CD4-positive, alpha-beta T cell treated with Interleukin-4 for 4 hours (primary cell): Measurements from ENCODE around the gene BRF1.
A peak's percentile ranks its signal among the peaks of the same experiment; 100 is the strongest.

Experiments
- DNase-seq: peaks from one replicate; pipeline ENCODE4 v3.0.0-alpha.2; 2020

Gene BRF1

DNA sequence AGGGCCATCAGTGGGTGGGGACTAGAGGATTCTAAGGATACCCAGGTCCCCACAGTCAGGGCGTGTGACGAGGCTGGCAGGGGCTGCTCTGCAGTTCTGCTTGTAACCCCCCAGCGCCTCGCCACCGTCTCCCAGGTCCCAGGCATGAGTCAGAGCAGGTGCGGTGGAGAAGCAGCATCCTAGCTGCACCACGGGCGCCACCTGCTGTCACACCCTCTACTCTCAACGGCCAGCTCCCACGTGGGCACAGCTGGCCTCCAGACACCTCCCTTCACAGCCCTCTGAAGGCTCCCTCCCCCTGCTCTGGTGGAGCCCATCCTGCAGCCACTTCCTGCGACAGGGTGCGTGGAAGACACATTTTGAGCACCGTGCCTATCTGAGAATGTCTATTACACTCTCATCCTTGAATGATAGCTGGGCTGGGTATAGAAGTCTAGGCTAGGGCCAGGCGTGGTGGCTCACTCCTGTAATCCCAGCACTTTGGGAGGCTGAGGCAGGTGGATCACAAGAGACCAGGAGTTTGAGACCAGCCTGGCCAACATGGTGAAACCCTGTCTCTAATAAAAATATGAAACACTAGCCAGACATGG, 112.8 kb downstream of the BRF1 start:
- no peak for DNase-seq

DNA sequence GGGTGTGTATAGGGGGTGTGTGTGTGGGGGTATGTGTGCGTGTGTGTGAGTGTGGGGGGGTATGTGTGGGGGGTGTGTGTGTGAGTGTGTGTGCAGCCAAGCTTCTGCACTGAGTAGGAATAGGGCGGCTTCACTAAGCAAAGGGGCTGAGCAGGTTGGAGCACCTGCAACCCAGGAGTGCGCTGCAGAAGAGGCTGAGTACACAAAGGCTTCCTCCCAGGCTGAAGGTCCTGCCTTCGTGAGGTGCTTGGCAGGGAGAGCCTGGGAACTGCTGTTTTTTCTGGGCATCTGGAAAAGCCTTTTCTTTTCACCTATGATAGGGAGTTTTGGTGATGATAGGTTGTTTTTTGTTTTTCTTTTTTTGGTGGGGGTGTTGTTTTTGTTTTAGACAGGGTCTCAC, 113.7 kb downstream of the BRF1 start:
- no peak for DNase-seq

- no peak for DNase-seq
These were observed 114.8 kb downstream of the BRF1 start for GRCh38 chr14:105185973-105186372.

- DNase-seq, result no peak
These were observed 115.8 kb downstream of the BRF1 start for GRCh38 chr14:105185001-105185400.

- no peak for DNase-seq
These were observed 116.3 kb downstream of the BRF1 start for GRCh38 chr14:105184461-105184860.

GRCh38 chr14:105182296-105183020, 118.3 kb downstream of the BRF1 start:
- DNase-seq, result no peak

DNA sequence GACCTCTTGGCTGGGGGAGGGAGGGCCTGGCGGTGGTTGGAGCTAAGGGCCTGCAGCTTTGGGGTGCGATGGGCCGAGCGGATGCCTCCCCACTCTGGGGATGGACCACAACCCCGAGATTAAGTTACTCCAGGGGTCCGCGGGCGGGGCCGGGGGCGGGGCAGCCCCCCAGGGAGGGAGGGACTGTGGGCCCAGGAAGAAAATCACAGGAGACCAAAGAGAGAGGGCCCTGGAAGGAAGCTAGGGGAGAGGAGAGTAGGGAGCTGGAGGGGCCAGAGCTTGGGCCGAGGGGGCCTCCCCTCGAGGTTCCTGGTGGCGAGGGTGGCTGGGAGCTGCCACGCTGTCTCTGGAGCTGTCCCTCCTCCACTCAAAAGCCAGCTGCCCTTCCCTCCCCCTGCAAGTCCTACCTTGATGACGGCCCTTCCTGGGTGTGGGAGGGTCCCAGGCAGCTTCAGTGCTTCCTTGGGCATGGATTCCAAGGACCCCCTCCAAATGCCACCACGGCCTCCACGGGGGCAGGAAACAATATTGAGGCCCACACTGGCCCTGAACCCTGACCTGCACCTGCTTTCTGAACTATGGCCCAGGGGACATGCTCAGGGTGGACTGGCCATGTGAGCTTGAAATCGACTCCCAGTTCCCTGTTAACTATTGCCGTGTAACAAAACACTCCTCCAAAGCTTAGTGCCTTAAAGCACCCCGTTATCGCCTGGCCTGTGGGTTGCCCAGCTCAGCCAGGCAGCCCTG, 119.1 kb downstream of the BRF1 start:
- DNase-seq, result no peak

- peak; percentile 86 for DNase-seq
These were observed 119.9 kb downstream of the BRF1 start, which contains the start of gene NUDT14 for GRCh38 chr14:105180592-105181548. TSS of gene NUDT14 (minus strand) at chr14:105181312. CDS start at chr14:105181209, 103 bp downstream.

GRCh38 chr14:105179191-105179590, 121.6 kb downstream of the BRF1 start:
- no peak for DNase-seq

DNA sequence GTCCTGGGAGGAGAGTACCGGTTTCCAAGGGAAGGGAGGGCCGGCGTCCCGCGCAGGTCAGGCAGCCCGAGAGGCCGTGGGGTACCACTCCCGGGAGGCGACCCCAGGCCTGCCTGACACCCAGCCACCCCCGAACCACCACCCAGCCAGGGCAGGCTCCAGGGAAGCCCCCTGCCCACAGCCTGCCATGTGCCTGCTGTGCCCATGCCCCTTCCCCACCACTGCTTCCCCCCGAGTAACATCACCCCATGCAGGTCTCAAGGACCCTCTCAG, 122.0 kb downstream of the BRF1 start:
- no peak for DNase-seq

DNA sequence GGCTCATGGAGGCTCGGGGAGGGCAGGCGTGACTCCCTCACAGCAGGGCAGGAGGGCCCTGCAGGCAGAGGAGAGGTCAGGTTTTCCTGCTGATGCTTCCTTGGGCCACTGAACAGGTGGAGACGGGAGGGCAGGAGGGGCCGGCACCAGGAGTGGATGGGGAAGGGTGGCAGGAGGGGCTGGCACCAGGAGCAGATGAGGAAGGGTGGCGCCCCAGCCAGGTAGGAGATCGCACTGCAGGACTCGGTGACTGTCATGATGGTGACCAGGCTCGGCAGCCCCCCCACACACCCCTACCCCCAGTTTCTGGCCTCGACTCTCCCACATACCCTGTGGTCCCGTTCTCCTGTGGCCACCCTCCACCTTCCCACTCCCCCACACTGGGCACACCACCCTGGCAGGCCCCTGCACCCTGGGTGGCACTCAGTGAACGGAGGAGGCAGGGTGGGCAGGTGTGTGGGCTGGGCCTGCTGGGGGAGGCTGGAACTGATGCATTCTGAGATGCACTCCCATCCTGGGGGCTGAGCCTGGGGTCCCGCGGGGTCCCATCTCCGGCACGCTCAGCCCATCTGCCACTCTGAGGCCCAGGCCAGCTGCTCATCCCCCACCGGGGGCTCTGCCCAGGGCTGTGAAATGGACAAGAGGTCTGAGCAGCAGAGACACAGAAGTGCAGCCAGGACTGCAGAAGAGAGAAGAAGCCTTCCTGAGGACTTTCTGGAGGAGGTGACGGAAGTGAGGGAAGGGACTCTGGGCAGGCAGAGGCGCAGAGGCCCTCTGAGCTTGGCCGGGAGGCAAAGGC, 122.5 kb downstream of the BRF1 start:
- DNase-seq, result no peak

DNA sequence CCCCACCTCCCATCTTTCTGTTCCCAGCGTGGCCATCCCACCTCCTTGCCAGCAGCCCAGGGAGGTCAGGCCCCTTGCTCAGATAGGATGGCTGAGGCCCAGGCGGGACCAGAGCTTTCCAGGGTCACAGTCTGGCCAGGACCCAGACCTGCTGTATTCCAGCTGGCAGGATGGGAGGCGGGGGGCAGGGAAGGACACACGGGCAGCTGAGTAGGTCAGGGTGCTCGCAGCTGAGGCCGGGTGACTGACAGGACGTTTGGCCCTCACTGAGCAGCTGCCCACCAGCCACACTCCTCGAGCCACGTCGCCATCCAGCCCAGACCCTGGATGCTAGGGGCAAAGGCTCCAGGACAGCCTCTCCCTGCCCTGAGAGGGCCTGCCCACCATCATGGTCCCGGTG, 123.7 kb downstream of the BRF1 start:
- no peak for DNase-seq

GRCh38 chr14:105176513-105176912, 124.3 kb downstream of the BRF1 start:
- DNase-seq, result no peak

- DNase-seq, result peak; percentile 49
These were observed 126.6 kb downstream of the BRF1 start for GRCh38 chr14:105173901-105174894.

GRCh38 chr14:105173145-105173544, 127.7 kb downstream of the BRF1 start:
- DNase-seq, result no peak

DNA sequence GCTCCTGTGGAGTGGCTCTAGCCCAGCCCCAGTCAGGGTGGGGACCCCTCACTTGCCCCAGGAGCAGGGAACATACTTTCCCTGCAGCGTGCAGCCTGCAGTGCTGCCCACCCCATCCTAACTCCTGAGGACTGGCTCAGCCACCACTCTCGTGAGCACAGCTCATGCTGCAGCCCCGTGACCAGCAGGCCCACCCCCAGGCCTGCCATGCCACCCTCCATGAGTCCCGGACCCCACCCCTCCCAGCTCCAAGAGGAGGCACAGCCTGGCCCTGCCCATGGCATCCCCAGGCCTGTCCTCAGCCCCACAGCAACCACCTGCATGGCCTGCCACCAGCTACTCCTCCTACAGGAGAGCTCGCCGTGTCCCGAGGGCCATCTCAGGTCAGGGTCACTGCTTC, 128.3 kb downstream of the BRF1 start:
- DNase-seq, result no peak

- no peak for DNase-seq
These were observed 129.7 kb downstream of the BRF1 start for GRCh38 chr14:105171004-105171673.

DNA sequence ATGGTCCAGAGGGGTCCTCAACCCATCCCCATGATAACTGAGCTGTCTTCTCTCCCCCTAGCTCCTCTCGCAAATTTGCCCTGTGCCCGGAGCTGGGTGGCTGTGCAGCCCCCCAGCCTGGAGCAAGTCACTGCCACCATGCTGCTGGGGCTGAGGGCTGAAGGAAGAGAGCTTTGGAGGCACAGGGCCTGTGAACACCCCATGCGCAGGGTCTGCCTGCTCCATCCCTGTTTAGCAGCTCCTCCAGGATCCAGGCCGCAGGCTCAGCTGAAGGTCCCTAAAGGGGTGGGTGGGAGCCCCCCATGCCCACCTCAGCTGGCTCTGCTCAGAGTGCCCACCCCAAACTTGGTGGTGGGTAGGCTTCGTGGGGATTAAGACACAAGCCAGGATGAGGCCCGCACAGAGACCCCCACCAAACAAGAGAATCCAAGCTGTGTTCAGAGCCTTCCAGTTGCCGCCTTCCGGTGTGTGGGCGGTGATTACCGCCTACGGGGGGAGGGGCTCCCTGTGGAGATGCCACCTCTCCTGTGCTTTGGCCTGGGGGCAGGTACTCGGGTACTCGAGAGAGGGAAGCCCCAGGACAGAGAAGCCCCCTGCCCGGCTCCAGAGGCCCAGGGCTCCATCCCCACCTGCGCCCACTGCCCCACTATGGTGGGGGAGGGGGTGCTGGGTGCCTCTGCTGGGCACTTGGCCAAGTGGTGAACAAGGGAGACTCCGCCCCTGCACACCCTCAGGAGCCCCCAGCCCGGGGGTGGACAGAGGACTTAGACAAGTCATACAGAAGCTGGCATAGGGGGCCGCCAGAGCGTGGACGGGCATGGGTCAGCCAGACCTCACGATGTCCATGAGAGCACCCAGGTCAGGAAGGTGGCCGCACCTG, 130.8 kb downstream of the BRF1 start:
- no peak for DNase-seq

- DNase-seq, result peak; percentile 20
These were observed 131.8 kb downstream of the BRF1 start for GRCh38 chr14:105168979-105169507.
